Measurements from ENCODE around the gene KNCN.

Gene KNCN

GRCh38 chr1:46551597-46552095, at the start of gene KNCN:
KNCN (minus strand) TSS chr1:46551647; CDS start chr1:46551215, 432 bp downstream.
- no peak for DNase-seq (ENCODE audit: low spot score)

GRCh38 chr1:46599059-46599970, 47.9 kb upstream of the KNCN start:
- DNase-seq (ENCODE audit: low spot score): no peak

DNA sequence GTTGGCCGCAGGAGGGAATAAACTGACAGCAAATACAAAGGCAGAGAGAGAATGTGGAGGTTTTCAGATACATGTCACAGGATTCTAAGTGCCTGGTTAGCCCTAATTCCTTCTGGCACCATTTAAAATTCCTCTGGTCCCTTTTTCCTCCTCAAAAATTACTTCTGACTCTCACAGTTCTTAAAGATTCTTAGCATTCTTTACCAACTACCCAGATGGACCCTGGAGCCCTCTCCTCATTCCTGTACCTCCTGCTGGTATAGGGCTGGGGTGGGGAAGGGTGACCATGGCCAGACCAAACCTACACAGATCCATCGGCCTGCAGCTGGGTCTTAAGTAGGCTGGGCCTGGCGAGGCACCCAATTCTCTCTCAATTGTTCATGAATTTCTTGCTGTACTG, 45.4 kb upstream of the KNCN start:
- DNase-seq (ENCODE audit: low spot score): no peak

DNA sequence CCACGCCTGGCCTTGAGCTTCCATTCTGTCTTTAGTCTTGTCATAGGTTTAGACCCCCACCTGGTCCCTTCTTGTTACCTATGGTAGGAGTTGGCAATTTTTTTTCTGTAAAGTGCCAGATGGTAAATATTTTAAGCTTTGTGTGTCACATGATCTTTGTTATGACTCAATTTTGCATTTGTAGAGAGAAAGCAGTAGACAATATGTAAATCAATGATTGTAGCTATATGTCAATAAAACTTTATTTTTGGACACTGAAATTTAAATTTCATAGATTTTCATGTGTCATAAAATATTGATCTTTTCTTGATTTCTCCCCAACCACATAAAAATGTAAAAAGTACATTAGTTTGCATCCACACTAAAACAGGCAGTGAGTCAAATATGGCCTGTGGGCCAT, 44.6 kb upstream of the KNCN start:
- DNase-seq (ENCODE audit: low spot score): no peak

GRCh38 chr1:46595127-46595526, 43.7 kb upstream of the KNCN start:
- DNase-seq (ENCODE audit: low spot score): no peak

DNA sequence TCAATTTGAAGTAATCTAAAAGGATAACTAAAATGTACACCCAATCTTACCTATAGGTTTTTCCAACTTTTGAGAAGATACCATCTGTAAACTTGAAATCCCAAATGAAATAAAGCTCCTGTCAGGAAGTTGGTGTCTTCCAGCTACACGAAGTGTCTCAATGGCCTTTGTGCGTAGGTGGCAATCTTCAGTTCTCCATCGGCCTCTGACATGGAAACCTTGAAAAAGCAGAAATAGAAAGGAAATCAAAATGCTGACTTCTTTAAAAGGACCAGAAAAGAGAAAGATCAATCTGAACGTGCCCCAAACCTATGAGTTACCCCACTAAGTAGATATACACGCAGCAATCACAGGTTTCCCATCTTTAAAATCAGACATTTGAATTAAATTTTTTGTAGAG, 42.6 kb upstream of the KNCN start:
- no peak for DNase-seq (ENCODE audit: low spot score)

DNA sequence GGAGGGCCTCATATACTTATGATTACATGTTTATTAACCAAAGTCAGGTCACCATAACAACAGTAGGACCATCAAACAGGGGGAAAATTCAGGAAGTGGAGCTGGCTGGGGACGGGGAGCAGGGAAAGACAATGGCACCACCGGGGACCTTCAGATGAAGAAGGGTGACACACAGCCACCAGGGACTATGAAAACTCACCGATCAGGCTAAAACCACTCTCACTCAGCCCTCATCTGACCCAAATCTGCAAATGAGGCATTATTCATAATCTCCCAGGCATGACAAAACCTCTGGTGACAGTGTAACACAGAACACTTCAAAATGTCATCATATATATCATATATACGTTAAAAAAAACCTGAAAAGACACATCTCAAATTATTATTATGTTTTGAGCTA, 41.4 kb upstream of the KNCN start:
- no peak for DNase-seq (ENCODE audit: low spot score)

DNA sequence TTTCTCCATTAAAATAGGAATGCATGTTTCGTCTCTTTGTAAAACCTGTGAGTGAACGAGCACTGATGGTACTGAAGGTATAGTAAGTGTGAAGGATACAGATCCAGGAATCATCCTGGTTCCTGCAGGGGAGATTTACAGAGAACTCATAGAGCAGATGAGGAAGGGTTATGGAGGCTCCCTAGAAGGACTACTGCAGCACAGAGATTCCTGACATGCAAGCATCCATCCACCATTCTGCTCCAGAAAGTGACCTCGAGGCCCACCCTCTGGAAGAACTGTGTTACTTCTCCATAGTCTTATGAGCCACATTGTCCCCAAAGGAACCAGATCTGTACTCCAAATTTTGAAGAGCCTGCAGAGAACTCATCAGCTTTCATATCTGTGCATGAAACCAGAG, 38.1 kb upstream of the KNCN start:
- no peak for DNase-seq (ENCODE audit: low spot score)

DNA sequence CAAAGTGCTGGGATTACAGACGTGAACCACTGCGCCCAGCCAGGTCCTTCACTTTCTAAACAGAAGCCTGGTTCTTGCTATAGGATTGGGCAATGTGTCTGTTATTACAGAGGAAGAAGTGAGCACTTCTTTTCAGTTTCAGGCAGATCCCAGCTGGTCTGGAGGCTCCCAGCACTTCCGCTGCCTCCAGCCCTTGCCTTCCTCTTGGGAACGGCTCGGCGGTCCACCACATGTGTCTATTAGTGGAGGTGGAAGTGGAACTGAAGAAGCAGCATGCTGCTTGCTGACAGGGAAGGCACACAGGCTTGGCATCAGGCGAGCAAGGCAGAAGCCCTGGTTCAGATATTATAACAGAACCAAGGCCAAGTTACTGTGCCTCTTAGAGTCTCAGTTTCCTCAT, 35.6 kb upstream of the KNCN start:
- no peak for DNase-seq (ENCODE audit: low spot score)

- DNase-seq (ENCODE audit: low spot score): no peak
Observed at GRCh38 chr1:46585312-46585938, 34.0 kb upstream of the KNCN start.

DNA sequence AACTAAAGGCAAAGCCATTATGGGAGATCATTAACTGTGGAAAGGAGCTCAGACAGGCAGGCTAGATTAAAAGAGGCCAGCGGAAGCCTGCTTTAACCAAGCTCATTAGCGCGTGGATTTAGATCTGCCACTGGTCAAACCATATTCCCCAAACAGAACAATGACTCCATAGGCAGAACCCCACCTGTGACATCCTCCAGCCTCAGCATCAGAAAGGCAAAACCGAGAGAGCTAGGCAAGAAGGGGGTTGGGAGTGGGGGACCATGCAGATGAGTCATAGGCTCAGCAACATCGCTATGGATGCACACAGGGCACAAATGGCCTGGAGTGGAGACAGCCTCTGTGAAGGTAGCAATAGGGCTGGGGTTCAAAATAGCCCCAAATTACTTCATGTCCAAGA, 32.0 kb upstream of the KNCN start:
- no peak for DNase-seq (ENCODE audit: low spot score)

- no peak for DNase-seq (ENCODE audit: low spot score)
Observed at GRCh38 chr1:46582972-46583371, 31.5 kb upstream of the KNCN start.

DNA sequence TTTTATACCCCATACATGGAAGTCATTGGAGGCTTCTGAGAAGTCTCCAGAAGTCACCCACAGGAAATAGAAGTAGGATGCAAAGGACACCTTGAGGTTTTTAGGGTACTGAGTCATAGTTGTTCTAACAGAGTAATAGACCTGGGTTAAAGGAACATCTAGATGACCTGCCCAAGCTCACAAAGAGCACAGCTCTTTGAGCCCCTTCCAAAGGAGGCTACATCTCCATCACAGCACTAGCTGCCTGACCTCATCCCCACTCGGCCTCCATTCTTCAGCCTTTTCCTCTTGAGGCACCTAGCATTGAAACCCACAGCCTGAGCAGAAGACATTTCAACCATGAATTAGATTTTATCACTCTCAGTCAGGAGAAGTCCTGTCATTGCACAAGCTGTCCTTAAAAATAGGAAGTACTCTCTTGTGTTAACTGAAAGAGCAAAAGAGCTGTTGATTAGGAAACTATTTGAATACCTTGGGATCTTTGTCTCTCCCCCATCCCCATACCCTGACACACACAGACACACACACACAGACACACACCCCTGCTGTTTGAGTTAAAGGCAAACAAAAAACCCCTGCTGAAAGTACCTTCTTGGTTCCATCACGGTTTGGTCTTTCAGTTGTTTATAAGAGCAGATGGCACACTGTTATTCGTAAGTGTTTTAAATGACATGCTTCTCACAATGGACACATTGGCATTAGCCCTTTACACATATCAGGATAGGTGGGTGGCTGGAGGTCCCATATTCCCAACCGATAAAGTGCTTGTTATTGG, 30.4 kb upstream of the KNCN start:
- no peak for DNase-seq (ENCODE audit: low spot score)

GRCh38 chr1:46580140-46580903, 28.9 kb upstream of the KNCN start:
- DNase-seq (ENCODE audit: low spot score): no peak

- no peak for DNase-seq (ENCODE audit: low spot score)
Observed at GRCh38 chr1:46577671-46578070, 26.2 kb upstream of the KNCN start.

- DNase-seq (ENCODE audit: low spot score): no peak
Observed at GRCh38 chr1:46576596-46576995, 25.1 kb upstream of the KNCN start.

DNA sequence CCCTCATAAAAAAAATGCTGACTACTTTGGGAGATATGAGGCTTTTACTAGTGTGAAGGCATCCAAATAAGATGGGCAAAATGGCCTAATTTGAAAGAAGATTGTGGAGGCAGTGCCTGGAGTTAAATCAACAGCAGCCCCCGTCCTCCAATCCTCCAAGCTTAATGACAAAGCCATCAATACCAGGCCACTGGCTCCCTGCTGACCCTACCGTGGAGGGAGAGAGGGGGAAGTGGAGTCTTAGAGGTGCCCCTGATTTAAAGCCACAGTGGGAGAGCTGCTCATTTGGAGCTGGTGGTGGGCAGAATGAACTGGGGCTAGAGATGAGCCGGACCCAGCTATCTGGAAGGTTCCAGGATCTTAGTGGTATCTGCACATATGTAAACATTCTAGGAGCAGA, 24.3 kb upstream of the KNCN start:
- no peak for DNase-seq (ENCODE audit: low spot score)

- no peak for DNase-seq (ENCODE audit: low spot score)
Observed at GRCh38 chr1:46575300-46575699, 23.9 kb upstream of the KNCN start.

DNA sequence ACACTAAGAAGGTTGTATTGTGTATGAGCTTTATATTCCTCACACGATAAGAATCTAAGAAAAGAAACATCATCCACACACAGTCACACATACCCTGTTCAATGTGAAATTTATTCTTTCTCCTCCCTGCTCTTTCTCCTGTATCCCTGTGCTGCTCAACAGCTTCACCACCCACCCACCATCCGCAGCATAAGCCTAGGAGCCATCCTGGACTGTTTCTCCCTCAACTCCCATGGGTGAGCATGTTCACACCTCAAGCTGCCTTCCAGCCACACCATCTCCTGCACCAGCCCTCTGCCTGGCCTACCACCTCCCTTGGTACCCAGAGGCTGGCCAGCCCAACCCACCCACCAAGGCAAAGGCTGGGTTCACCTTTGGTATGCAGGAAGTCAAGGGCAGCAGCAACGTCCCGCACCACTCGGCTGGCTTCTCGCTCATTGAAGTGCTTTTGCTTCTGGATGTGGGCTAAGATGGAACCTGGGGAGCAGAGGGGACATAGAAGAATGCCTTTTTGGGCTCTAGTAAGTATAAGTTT, 20.3 kb upstream of the KNCN start:
- no peak for DNase-seq (ENCODE audit: low spot score)

- DNase-seq (ENCODE audit: low spot score): no peak
Observed at GRCh38 chr1:46569884-46570725, 18.7 kb upstream of the KNCN start.

DNA sequence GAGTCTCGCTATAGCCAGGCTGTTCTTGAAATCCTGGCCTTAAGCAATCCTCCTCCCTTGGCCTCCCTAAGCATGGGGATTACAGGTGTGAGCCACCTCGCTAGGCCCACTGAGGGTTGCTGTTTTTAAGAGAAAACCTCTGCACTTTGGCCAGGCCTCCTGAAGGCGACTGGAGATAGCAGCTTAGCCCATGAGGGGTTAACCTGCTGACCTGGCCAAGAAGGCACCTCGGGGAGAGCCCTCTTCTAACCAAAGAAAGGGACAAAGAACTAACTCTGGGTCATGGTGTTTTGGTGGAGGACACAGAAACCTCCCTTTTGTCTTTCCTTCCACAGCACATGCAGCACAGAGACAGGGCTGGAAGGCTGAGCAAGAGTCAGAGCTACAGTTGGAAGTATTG, 17.7 kb upstream of the KNCN start:
- DNase-seq (ENCODE audit: low spot score): no peak

All from ecto neural progenitor cell (in vitro differentiated cells).